GM18870 (cell line): Measurements from ENCODE around the gene LAPTM5.

Experiments
- ATAC-seq: cut with Tn5 transposase; IDR thresholded peaks from one replicate; pipeline ENCODE4 v1.9.1; 2021; ENCODE audit warnings: moderate library complexity; ENCODE audit not compliant: unreplicated experiment

The LAPTM5 gene

DNA sequence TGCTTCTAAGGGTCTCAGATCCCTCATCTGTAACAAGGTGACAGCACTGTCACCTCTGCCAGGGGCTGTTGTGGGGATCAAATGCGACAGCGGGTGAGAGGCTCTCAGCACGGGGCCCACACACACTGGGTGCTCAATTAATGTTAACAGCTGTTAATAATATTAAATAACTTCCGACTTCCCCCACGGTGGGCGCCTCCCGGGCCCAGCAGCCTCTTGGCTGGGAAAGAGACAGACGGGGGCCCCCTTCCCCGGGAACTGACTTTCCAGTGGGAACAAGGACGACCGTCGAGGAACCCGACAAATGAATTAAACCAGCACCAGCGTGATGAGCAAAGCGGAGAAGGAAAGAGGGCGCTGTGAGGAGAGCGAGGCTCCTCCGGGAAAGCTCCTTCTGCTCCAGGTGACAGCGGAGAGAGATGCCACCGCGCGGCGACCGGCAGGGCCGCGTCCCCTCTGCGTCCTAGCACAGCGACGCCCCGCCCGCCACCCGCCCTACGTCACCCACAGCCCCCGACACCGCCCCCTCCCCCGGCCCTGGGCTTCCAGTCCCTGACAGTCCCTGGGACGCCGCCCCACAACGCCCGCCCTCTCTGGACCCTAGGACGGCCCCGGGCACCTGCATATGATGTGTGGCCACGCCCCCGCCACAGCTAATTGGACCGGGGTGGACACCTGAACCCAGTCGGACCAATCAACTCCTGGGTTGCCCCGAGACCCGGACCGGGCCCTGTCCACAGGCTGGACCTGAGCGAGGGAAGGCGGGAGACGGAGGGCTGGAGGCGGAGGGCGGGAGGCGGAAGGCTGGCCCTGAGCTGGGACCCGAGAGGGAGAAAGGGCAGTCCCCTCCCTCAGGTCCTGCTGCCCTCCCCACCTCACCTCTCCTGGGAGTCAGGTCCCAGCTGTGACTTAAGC lies 72.4 kb downstream of the LAPTM5 start:
- no peak for ATAC-seq

- no peak for ATAC-seq
Observed at GRCh38 chr1:30684259-30684658, 73.3 kb downstream of the LAPTM5 start.

GRCh38 chr1:30683699-30684098 lies 73.9 kb downstream of the LAPTM5 start:
- ATAC-seq = no peak
